Cerebellar nuclear complex (tissue), 1 donor: ENCODE measurements around the gene KCNC2.
"Not testable (repeated sequence)": the region's sequence is repeated elsewhere in the genome, so short reads cannot be mapped to it uniquely, and the experiment has no call there.

Experiments used
- DNase-seq, 2 experiments: peaks; one replicate each; lab custom pipeline; 2025; lab: John Stamatoyannopoulos, UW

Gene KCNC2

DNA sequence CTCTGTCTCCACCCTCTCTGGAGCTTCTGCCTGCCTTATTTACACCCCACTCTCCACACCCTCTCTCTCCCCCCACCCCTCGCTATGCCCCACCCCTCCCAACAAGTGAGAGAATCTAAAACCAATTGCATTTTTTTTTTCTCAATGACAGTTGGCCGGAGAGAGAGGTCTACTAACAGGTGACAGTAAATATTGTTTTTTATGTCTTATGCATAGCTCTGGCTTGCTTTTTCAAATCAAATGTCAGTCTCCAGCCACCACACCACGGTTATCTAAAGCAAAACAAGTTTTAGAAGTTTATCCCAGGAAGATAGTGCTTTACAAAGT lies at the start of gene KCNC2:
Gene KCNC2, minus strand, starts transcription at position 28 of the 327 bp plus-strand sequence.
- no peak for DNase-seq

DNA sequence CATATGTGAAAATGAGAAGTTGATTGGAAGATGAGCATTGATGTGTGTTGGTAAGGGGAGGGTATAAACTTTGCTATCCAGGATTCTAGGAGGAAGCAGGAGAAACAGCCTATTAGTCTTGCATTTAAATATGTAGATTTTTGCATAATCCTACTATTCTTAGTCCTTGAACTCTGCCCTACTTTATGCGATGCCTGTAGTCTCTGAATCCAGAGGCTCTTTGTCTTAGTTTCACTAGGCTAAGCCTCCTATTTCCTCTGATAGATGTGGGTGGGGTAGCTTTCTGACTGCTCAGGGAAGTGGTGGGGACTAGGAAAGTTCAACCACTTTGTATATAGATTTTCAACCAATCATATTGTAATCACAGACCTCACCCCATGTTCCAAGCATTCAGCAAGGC lies 49.5 kb upstream of the KCNC2 start:
- DNase-seq, result no peak

DNA sequence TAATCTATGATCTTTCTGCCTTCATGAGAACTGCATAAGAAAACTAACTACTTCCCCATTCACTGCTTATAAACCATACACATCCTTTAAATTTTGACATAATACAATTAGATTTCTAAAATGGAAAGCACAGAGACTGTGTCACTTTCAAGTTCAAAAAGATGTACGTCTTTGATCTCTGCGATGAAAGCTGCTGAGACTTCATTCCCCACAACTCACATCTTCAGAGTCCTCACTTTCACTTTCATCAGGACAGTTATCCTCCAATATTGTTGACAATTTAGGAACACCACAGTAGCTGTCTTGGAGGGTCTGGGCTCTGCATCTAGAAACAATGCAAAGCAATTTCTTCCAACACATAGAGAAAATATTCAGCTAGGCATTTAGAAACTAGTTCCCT lies 47.9 kb upstream of the KCNC2 start:
- no peak for DNase-seq

DNA sequence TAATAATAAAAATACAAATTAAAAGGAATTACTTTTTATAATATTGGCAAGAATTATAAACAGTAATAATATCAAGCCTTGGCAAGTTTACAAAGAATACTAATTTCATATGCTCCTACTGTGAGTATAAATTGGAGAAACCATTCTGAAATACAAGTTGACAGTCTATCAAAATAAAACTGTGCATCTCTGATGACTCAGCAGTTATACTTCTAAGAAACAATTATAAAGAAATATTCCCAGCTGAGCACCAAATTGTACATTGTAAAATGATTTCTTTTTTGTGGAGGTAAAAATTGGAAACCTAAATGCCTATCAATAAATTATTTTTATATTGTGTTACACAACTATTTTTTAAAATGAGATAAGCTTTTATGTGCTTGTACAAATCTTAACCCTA lies 35.5 kb upstream of the KCNC2 start:
- no peak for DNase-seq

DNA sequence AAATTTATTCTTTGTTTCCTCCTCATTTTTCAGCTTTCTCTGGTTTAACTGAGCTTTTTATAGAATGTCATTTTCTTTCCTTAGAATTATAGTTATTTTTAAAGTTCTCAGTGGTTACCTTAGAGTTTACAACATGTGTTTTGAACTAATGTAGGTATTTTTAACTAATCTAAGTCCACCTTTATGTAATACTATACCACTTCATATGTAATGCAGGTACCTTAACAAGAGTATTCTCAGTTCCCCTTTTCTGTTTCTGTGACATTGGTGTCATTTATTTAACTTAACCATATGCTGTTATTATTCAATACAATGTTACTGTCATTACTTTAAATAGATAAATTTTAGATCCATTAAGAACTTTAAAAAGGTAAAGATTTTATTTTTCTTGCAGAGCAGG lies 30.3 kb upstream of the KCNC2 start:
- no peak for DNase-seq

DNA sequence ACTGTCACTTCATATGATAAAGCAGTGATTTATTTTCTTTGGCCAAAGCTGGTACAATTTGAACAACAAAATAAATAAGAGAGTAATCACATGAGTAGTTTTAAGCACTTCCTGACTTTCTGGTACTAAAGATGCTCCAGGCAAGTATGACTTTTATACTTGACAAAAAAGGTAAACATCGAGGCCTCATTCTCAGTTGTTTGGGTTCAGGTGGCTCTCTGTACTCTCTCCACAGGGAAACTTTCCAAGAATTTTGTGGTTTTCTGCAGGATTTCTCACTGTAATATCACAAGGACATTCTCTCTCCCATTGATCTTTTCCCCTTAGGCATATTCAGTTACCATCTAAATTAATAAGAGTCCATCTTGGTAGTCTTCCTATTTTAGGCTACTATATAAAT lies 26.6 kb upstream of the KCNC2 start:
- no peak for DNase-seq

DNA sequence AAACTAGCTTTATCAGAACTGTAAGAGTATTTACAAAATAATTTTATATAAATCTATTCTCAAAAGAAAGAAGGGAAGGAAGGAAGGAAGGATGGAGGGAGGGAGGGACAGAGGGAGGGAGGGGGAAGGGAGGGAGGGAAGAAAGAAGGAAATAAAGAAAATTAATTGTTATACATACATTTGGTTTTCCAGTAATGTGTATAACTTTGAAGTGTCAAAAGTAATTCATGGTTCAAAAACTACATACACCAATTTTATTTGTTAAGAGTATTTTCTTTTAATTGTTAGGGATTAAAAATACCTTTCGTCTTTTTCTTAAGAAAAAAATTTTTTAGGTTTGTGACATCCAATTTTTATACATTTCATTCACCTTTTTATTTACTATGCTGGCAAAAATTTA lies 17.5 kb upstream of the KCNC2 start:
- no peak for DNase-seq

DNA sequence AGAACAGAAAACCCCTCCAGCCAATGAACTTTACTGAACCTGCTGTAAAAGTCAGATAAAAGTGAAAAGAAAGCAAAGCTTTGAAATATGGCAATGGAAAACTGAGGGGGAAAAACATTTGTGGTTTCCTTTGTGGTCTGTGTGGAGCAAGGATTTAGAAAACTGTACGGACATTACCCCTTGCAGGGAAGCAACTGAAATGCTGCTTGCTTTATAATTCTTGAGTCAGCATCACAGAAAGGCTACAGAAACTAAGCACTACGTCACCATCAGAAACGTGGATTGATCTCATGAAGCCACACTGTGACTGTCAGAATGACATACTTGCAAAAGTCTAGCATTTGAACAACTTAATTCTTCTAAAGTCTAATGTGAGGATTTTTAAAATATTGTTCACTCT lies 2.4 kb upstream of the KCNC2 start:
- no peak for DNase-seq

DNA sequence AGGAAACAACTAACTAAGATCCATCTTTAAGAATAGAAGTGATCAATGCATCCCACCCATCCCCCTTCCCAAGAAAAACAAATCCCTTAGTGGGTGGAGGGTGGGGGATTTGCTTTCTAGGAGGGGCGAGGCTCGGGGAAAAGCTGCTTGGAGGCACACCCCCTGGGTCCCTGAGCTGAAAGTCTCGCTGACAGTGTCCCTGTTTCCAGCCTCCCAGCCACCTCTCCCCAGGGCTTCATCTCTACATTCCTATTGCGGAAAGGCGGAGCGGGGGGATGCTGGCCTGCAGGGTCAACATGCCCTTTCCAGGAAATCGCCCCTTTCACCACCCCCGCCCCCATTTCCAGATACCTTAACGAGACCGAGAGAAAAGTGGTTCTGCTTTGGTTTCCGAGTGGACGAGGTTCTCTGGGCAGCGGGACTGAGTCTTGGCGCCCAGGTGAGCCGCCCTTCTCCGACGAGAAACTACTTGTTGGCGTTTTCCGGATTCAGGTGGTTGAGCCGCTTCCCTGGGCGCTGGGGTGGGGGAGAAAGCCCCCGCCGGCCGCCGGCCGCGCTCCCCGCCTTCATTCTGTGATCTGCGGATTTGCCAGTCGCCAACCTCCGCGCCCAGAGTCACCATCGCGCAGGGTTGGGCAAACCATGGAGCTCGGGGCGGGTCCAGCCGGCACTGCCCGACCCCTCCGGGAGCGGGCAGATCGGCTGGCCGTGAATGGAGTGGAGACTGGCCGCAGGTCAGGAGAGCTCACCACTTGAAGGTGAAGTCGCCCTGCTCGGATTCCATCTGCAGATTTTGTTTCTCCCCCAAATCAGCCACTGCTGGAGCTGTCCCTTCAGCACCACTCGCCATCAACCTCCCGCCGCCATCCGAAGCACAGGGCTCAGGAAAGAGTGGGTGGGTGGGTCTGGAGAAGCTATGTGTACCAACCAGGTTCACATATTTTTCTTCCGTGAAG lies 505 bp downstream of the KCNC2 start:
- DNase-seq, result no peak

DNA sequence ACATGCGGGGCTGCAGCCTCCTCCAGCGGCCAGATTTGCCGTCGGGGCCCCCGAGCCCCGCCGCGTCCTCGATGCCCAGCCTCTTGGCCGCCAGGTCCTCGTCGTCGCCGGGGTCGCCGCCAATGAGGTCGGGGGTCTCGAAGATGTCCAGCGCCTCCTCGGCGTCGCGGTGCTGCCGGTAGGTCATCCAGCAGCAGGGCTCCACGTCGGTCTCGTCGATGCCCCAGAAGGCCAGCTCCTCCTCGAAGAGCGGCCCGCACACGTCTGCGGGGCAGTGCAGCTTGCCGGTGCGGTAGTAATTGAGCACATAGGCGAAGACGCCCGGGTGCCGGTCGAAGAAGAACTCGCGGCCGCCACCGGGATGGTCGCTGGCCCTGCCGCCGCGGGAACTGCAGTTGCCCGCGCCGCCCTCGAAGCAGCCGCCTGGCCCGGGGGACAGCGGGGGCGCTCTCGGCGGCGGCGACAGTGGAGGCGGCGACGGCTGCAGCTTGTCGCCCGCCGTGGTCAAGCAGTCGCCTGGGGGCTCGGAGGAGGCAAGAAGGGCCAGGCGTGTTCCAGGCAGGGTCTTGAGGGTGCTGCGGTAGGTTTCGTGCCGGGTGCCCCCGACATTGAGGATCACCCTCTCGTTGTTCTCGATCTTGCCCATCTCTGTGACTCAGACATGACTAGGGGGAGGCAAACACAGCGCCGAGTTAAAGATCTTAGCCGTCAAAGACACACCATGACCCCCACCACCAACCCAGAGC lies 2.1 kb downstream of the KCNC2 start:
- no peak for DNase-seq

DNA sequence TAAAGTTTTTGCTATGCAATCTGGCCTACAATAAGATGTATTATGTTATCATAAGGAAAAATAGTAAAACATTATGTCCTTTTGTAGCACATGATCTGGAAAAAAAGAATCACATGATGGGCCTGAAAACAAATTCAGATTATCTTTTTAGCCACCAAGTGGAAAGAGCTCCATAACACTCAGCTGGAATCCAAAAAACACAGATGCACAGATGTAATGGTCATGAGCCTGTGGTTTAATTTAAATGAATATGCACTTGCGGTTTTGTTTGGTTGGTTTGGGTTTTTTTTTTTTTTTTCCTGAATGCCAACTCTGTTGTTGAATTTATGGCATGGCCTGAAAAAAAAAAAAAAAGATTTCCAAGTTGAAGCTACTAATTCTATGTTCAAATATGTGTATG lies 4.1 kb downstream of the KCNC2 start:
- DNase-seq, result no peak

DNA sequence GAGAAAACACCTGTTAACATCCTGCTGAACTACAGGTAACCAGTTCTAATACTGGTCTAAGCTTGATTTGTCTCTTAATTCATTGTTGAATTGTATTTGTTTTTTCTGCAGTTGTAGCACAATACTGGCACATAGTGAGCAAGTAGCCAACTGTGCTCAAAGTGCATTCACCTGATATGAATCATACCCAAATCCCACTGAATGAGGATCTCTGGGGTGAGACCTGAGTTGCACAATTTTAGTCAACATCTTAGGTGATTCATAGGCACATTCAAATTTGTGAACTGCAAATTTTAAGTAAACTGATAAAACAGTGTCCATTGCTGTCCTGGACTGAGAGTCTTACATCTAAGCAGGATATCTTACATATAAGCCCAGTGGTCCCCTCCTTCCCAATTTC lies 12.8 kb downstream of the KCNC2 start:
- no peak for DNase-seq

DNA sequence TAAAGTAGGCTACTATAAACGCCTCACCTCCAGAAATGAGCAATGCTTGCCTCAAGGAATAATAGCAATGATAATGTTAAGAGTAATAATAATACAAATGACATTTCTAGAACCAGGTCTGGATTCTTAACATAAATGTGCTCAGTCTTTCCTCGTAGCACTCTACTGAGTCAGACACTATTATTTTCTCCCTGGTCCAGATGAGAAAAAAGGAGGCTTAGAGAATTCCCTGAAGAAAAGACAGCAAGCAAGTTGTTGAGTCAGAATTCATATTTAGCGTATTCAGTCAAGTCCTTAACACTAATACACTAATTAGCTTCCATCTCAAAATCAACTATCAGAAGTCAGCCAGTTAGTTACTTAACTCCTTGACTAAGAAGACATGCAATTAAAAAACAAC lies 13.2 kb downstream of the KCNC2 start:
- DNase-seq, result no peak

DNA sequence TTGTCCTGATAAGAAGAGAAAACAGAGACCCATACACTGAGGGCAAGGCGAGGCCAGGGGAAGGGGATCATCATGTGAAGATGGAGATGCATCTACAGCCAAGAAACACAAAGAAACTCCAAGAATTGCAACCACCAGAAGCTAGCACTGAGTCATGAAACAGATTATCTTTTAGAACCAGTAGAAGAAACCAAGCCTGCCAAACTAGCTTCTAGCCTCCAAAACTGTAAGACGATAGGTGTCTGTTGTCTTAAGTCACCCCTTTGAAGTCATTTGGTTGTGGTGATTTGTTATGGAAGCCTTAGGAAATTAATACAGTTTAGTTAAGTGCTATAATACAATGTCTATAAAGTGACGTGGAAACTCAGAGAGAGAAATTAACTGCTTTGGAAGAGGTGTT lies 15.4 kb downstream of the KCNC2 start:
- no peak for DNase-seq

DNA sequence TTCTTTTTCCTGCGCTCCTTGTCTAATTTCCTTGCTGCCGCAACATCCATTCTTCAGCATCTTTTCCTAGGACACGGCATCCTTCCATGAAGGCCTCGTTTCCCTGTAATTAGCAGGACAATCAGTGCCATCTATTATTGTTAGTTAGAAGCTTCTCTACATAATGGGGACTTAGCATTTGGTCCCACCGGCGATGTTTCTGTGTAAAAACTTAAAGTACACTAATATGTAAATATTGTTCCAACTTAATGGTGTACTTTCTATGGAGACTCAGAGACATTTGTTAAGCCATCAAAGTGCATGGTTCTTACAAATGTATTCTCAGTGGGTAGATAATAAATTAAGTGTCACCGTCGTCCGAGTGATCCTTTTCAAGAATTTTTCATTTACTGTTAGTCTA lies 17.4 kb downstream of the KCNC2 start:
- DNase-seq, result no peak

DNA sequence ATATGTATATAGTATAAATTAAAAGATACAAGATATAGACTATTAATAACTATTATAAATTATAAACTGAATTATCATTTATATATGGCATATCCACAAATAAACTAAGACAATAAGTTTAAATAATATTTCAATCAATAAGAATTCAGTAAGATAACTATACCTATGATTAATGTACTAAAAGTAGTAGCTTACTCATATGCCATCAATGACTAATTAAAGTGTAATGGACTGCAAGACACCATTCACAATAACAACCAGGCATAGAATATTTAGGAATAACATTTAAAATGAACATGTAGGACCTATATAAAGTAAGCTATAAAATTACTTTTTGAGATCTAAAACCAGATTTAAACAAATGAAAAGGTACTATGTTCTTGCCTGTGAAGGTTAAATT lies 18.8 kb downstream of the KCNC2 start:
- no peak for DNase-seq

DNA sequence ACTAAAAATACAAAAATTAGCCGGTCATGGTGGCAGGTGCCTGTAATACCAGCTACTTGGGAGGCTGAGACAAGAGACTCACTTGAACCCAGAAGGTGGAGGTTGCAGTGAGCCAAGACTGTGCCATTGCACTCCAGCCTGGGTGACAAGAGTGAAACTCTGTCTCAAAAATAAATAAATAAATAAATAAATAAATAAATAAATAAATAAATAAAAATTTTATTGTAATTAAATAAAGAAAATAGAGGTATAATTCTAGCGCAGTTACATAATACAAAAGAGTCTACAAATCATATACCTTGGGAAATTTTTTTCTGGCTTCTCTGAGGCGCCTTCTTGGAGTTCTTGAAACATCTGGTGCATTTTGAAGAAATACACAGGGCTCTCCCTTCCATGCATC lies 23.8 kb downstream of the KCNC2 start:
- not testable (repeated sequence) for DNase-seq

DNA sequence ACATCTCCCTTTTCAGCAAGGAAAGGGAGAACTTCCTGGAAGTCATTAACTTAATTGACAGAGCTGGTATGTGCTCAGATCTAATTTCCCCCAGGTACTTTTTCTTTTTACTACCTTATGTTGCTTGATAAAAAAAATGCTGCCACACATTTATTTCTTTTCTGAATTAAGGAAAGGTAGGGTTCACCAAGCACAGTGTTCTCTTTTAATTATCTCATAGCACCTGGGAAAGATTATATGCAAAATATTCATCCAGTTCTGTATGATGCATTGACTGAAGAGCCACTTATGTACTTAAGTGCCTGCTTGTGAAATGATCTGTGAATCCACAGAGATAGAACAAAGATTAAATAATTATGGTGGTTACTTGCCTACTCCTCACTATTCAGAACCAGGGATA lies 25.1 kb downstream of the KCNC2 start:
- DNase-seq, result no peak

DNA sequence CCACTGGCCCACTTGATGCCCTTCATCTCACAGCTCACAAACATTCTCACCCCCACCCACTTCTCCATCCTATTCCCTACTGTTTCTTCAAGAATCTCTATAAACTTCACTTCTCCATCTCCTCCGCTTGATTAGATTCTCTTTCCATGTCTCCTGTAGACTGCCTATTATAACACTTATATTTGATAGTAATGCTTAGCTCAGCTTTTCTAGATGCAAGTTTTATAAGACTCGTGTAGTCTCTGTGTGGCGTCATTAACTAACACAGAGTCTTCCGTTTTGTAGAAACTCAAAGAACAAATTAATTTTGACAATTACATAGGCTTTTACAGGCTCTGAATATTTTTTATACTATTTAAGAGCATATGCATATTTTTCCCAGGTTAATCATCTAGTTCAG lies 25.7 kb downstream of the KCNC2 start:
- DNase-seq, result no peak

DNA sequence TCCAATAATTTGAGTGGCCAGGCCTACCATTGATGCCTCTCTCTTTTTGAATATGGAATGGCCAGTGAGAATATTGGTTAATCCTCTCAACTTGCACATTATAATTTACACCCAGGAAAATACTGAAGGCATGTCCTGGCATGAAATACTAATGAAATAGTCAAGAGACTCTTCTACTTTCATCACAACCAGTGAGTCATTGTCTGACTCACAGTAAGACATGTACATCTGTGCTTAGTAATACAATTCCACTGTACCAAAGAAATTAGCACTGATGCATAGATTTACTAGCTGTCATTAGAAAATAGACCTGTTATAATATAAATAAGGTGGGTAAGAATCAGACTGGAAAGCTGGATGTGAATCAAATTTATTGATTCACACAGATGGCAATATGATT lies 31.6 kb downstream of the KCNC2 start:
- no peak for DNase-seq

DNA sequence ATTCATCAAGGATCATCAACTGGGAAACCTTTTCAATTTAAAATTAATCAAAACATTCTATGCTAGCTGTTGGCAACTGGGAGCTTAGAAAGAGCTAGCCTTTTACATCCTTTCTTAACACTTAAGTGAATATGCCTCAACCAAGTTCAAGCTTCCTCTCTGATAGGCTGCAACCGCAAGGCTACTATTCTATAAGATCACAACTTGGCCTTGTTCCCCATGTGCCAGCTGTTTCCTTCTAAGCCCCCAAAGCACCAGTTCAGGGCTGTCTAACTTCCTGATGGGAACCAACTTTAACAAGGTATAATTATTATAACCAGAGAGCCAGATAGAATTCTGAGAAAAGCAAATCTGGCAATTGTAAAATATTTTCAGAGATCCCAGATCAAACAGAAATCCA lies 37.0 kb downstream of the KCNC2 start:
- DNase-seq, result no peak

DNA sequence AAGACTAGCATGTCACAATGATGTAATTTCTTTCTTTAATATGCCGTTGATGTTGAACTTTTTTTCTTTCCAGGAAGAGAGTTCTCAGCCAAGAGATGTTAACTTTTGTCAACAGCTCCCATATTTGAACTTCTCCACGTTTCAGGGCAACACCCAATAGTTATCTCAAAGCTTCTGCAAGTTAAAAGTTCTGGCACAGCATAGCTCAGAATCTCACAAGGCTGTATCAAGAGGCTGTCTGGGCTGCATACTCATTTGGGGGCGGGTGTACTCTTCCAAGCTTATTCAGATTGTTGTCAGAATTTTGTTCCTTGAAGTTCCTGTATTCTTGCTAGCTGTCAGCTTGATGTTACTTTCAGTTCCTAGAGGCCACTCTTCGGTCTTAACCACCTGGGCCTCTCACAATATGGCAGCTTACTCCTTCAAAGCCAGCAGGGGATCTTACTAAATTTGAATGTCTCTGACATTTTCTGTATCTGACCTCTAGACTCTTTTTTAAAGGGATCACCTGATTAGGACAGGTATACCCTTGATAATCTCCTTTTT lies 38.9 kb downstream of the KCNC2 start:
- no peak for DNase-seq

DNA sequence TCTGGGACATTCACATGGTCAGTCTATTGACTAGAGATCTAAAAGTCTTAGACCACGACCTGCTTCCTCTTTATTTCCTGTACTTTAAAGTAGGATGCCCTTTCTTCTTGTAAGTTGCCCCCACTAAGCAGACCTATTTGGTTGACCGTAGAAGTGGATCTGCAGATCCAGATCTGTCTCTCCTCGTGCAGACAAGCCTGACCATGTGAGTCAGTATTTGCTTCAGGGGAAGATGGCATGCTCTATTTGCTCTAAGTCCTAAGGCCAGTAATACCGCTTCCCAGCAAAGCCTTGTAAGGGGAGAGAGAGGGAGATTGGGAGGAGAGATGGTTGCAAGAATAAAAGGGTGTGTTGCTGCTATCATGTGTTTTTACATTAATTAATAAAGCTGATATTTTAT lies 46.8 kb downstream of the KCNC2 start:
- no peak for DNase-seq
